Mammary epithelial cell (primary cell): ENCODE measurements around the gene MSX2.

Experiments
- EZH2 ChIP-seq: IDR thresholded peaks from 2 replicates; pipeline ENCODE4 v1.6.1; 2012; ENCODE audit warnings: low read length, inconsistent platforms, borderline replicate concordance
- TF ChIP-seq, protein P1 (sequence below), 2 donors: IDR thresholded peaks in 1 of 2; conservative IDR thresholded peaks in 1 of 2; 2 replicates each; pipeline ENCODE4 v1.5.1; 2011 to 2012; ENCODE audit warnings: inconsistent platforms in 2 of 2, low read length in 2 of 2, mild to moderate bottlenecking in 2 of 2, control low read depth in 1 of 2, low read depth in 1 of 2; ENCODE audit not compliant: insufficient read depth in 1 of 2; ENCODE audit errors: extremely low read depth in 1 of 2

DNA sequence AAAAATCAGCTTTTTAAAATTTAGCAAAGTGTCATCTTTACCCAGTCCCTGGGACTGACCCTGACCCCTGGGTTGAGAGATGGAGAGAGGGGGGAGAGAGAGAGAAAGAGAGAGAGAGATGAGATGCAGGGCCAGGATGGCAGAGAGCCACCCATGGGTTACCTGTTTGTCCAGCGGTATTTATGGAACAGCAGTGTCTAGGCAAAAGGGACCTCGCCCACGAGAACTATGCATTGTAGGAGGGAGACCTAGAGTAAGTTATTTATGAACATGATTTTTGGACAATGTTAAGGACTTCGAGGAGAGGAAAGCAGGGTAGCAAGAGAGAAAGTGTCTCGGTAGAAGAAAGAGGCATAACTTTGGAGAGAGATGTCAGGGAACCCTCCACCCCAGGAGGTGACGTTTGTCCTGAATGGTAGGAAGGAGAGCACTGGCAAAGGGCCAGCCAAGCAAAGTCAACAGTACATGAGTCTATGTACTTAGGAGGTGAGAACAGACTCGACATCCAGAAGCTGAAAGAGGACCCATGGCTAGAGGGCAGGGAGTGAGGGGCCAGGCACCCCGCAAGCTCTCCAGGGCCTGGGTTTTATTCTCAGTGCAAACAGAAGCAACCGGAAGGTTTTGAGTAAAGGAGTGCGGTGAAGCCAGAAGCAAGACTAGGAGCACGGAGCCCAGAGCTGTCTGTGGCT lies 30.5 kb upstream of the MSX2 start:
- TF ChIP-seq, protein P1, sequence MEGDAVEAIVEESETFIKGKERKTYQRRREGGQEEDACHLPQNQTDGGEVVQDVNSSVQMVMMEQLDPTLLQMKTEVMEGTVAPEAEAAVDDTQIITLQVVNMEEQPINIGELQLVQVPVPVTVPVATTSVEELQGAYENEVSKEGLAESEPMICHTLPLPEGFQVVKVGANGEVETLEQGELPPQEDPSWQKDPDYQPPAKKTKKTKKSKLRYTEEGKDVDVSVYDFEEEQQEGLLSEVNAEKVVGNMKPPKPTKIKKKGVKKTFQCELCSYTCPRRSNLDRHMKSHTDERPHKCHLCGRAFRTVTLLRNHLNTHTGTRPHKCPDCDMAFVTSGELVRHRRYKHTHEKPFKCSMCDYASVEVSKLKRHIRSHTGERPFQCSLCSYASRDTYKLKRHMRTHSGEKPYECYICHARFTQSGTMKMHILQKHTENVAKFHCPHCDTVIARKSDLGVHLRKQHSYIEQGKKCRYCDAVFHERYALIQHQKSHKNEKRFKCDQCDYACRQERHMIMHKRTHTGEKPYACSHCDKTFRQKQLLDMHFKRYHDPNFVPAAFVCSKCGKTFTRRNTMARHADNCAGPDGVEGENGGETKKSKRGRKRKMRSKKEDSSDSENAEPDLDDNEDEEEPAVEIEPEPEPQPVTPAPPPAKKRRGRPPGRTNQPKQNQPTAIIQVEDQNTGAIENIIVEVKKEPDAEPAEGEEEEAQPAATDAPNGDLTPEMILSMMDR (conservative IDR thresholded peaks at IDR 0.05 in 1 of 2, IDR thresholded peaks at IDR 0.05 in 1 of 2; ENCODE audit: extremely low read depth in 1 of 2, insufficient read depth in 1 of 2, low read depth in 1 of 2, low read length in 2 of 2) = no peak
- TF ChIP-seq EZH2 = no peak
